Stimulated activated CD4-positive, alpha-beta T cell treated with anti-CD3 and anti-CD28 coated beads, Interleukin-4, amount 100 ng/mL, for 48 hours (primary cell): Measurements from ENCODE around the gene NOLC1.

Experiments
- DNase-seq, 2 donors: peaks; one replicate each; pipeline ENCODE4 v3.0.0-alpha.2; 2020; ENCODE audit warnings: low read depth in 2 of 2

Gene NOLC1

GRCh38 chr10:102202386-102202785, 50.2 kb downstream of the NOLC1 start:
- DNase-seq, result no peak

DNA sequence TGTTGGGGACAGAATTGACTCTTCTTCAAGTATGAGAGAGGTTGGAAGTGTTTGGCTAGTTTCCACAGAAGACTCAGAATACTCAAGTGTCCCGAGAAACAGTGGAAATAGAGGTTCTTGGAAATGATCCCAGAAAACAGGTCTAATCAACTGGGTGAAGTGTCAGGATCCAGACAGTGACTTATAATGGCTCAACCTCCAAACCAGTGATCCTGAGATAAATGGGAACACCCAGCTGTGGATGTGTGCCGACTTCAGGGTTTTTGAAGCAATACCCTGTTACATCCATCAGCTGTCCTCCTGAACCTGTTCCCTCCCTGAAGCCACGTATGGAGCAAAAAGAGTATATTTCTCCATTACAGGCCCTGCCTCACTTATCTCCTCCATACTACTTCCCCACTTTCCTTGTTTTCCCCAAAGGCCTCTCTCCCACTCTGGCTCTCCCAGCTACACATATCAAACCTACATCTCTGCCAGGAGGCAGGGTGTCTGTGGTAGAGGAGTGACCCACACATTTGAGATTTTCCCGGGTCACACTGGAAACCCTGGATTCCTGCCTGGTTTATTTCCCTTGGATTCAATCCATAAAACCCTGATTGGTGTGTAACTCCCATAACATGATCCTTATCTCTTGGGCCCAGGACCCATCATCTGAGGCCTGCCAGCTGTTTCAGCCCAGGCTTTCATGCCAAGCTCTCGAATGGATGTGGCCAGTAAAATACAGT, 56.3 kb downstream of the NOLC1 start:
- DNase-seq, result no peak

- DNase-seq, result no peak
Measured at GRCh38 chr10:102211615-102212299, 59.6 kb downstream of the NOLC1 start.
